Left hindlimb (tissue), 1 donor: Measurements from ENCODE around the gene NFATC1.
A peak's percentile ranks its signal among the peaks of the same experiment; 100 is the strongest.

Experiments used
- DNase-seq: peaks from one replicate; pipeline ENCODE4 v3.0.0-alpha.2; 2018

The NFATC1 gene

GRCh38 chr18:79543861-79544385 is 148.2 kb downstream of the NFATC1 start:
- peak; percentile 25 for DNase-seq

GRCh38 chr18:79544386-79544963 is 148.7 kb downstream of the NFATC1 start:
- DNase-seq, result peak; percentile 36

- DNase-seq, result peak; percentile 11
Observed at GRCh38 chr18:79545255-79545654, 149.5 kb downstream of the NFATC1 start.

GRCh38 chr18:79545736-79546171 is 150.0 kb downstream of the NFATC1 start:
- DNase-seq, result peak; percentile 16

- DNase-seq, result peak; percentile 40
Observed at GRCh38 chr18:79546781-79547272, 151.1 kb downstream of the NFATC1 start.

GRCh38 chr18:79547413-79548076 is 151.8 kb downstream of the NFATC1 start:
- DNase-seq, result peak; percentile 28

- no peak for DNase-seq
Observed at GRCh38 chr18:79548077-79548450, 152.3 kb downstream of the NFATC1 start.

- peak; percentile 17 for DNase-seq
Observed at GRCh38 chr18:79548621-79548985, 152.9 kb downstream of the NFATC1 start.

- DNase-seq, result peak; percentile 24
Observed at GRCh38 chr18:79548986-79549637, 153.4 kb downstream of the NFATC1 start.

GRCh38 chr18:79549638-79550000 is 153.9 kb downstream of the NFATC1 start:
- no peak for DNase-seq

GRCh38 chr18:79552140-79552631 is 156.5 kb downstream of the NFATC1 start:
- DNase-seq, result peak; percentile 26

- DNase-seq, result peak; percentile 21
Observed at GRCh38 chr18:79552696-79553095, 157.0 kb downstream of the NFATC1 start.

- DNase-seq, result peak; percentile 12
Observed at GRCh38 chr18:79553154-79553553, 157.4 kb downstream of the NFATC1 start.

GRCh38 chr18:79553696-79554095 is 158.0 kb downstream of the NFATC1 start:
- DNase-seq, result peak; percentile 9

GRCh38 chr18:79554321-79554720 is 158.6 kb downstream of the NFATC1 start:
- DNase-seq, result peak; percentile 8

- DNase-seq, result peak; percentile 21
Observed at GRCh38 chr18:79554945-79555645, 159.4 kb downstream of the NFATC1 start.

- peak; percentile 13 for DNase-seq
Observed at GRCh38 chr18:79555885-79556284, 160.2 kb downstream of the NFATC1 start.

- DNase-seq, result peak; percentile 13
Observed at GRCh38 chr18:79556829-79557585, 161.3 kb downstream of the NFATC1 start.

GRCh38 chr18:79558196-79558932 is 162.6 kb downstream of the NFATC1 start:
- DNase-seq, result peak; percentile 9

GRCh38 chr18:79558933-79559416 is 163.2 kb downstream of the NFATC1 start:
- DNase-seq, result peak; percentile 14

GRCh38 chr18:79559436-79559835 is 163.7 kb downstream of the NFATC1 start:
- DNase-seq, result peak; percentile 13
